Adrenal gland (tissue), 12 donors: ENCODE data around the gene CCDC6. TPM values are rescaled to one million over a fixed set of nuclear protein-coding genes. Genes with fewer than 3 reads are reported as not detected.

ENCODE experiments used
- DNase-seq, 7 donors: peaks; one replicate each; pipeline ENCODE4 v3.0.0-alpha.2; 2019 to 2020
- H3K27ac ChIP-seq, 5 donors: fragments of 200-600 bp; sonication (generic) in 4 of 5; 1 replicate in 3 of 5; 2 replicates in 2 of 5; pipeline versions ENCODE4 v1.5.1 to v1.8.0; 2016 to 2020; ENCODE audit warnings: mild to moderate bottlenecking in 1 of 5
- H3K27me3 ChIP-seq: fragments of 200-600 bp; 2 replicates; pipeline ENCODE4 v1.8.0; 2021
- H3K36me3 ChIP-seq, 2 donors: fragments of 200-600 bp; replicated peaks in 1 of 2; 1 replicate in 1 of 2; 2 replicates in 1 of 2; pipeline versions ENCODE4 v1.5.1 to v1.8.0; 2018 to 2022
- H3K4me1 ChIP-seq, 2 donors: fragments of 200-600 bp; replicated peaks in 1 of 2; 1 replicate in 1 of 2; 2 replicates in 1 of 2; pipeline versions ENCODE4 v1.5.1 to v1.8.0; 2018 to 2021
- H3K4me3 ChIP-seq, 4 donors: fragments of 200-600 bp; sonication (generic) in 3 of 4; one replicate each; pipeline ENCODE4 v1.5.1; 2016 to 2018
- H3K9me3 ChIP-seq, 3 donors: fragments of 200-600 bp; sonication (generic) in 1 of 3; replicated peaks in 1 of 3; 1 replicate in 2 of 3; 2 replicates in 1 of 3; pipeline versions ENCODE4 v1.5.1 to v1.8.0; 2016 to 2021
- CTCF ChIP-seq, 6 experiments: fragments of 450-650 bp in 4 of 6; fragments of 200-600 bp in 2 of 6; sonication (generic) in 1 of 6; IDR thresholded peaks; 1 replicate in 5 of 6; 2 replicates in 1 of 6; pipeline versions ENCODE4 v1.5.1 to v1.8.0; 2016 to 2021; ENCODE audit warnings: antibody characterized with exemption in 6 of 6, mild to moderate bottlenecking in 2 of 6, moderate library complexity in 1 of 6
- POLR2A ChIP-seq, 2 donors: fragments of 450-650 bp; IDR thresholded peaks; one replicate each; pipeline ENCODE4 v1.6.1; 2017; ENCODE audit warnings: antibody characterized with exemption in 2 of 2, mild to moderate bottlenecking in 2 of 2, moderate library complexity in 1 of 2
- WGBS, 4 donors: extraction: QIAGEN DNeasy Blood & Tissue Kit in 2 of 4; methylation state at CpG; one replicate each; pipeline versions ENCODE4 v1.1.5 to v1.1.7; 2013 to 2017; 5-methylcytosine and 5-hydroxymethylcytosine counted together
- intact Hi-C, 2 donors: fragments of 100-400 bp; cut with DNase I; formaldehyde crosslinking; loops; one replicate each; pipeline versions ENCODE4 v1.14.1 to v1.15.0; 2022 to 2023
- polyA plus RNA-seq, 3 donors: library from polyadenylated mRNA; stranded (reverse); fragments of 200-250 nt in 2 of 3; fragments of 350-450 nt in 1 of 3; fragmentation: Illumina TruSeq in 1 of 3; extraction: RNeasy Lipid Tissue Mini Kit (QIAGEN cat#74804) in 1 of 3; gene quantifications; one replicate each; pipeline ENCODE4 v1.2.3, GENCODE V29; 2013 to 2014
- total RNA-seq, 9 donors: library from RNA; depleted of rRNA in 4 of 9; stranded (reverse); fragments of >200 nt in 4 of 9; fragments of 120-200 nt in 1 of 9; fragmentation: NEBNext Ultra II Directional in 1 of 9; extraction: Animal tissue kit (Norgen Biotek cat#: 25700) in 1 of 9; gene quantifications; one replicate each; pipeline versions ENCODE4 v1.1.0 to v1.2.4, GENCODE V29; 2013 to 2023
- donor health status: healthy with polysubstance abuse.
- donor health status: Bipolar disorder and iron deficiency.
- donor health status: DM: yes; HTN: yes; CAD: no.
- donor health status: DM: no; HTN: no; CAD: no.
- donor health status: DM: no; HTN: no; CAD: no.
- donor health status: DM: yes; HTN: yes; CAD: no.

The CCDC6 gene
- total and polyA plus RNA-seq, 12 donors, result 7.1 to 53.3 (median 32.9) TPM

- H3K9me3 ChIP-seq, result no peaks in the 10 kb centered on the region
- intact Hi-C loops, result no loop called here
- no peak overlapping the region for H3K4me3 ChIP-seq
- no peaks in the 10 kb centered on the region for H3K27me3 ChIP-seq
- H3K4me1 ChIP-seq, result peaks cover 5 to 29% of the 10 kb centered on the region in 2 donors
- H3K27ac ChIP-seq, result no peak overlapping the region
- 77 to 91% (median 81%) methylated on average over 6 of the region's 6 CpGs for WGBS, 4 donors
- no peak for DNase-seq
- TF ChIP-seq CTCF (IDR thresholded peaks at IDR 0.05) (no peak), POLR2A (IDR thresholded peaks at IDR 0.05) (no peak)
- H3K36me3 ChIP-seq, result no peaks in the 10 kb centered on the region
Observed at GRCh38 chr10:59880019-59880717, 26.2 kb downstream of the CCDC6 start.

DNA sequence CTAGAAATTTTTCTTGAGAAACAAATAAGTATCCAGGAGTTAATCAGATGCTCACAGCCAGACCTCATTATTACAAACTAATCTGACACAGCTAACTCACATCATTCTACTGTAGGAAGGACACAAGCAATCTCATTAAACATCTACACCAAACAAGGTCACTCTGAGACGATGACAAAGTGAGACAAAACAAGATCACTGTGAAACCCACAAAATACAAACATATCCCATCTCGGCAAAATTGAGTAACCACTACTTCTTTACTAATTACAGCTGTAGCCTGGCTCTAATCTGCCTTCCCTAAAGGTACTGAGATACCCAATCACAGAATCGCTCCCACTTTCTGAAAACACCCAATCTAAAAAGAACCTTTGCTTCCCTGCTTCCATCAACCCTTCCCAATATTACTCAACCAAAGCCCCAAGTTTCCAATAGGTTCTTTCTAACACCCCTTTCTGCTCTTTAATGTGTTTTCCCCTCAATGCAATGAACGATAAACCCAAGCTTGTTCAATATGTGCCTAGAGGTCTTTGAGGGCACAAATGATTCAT lies 26.9 kb downstream of the CCDC6 start:
- no peaks in the 10 kb centered on the region for H3K27me3 ChIP-seq
- intact Hi-C loops, result no loop called here
- H3K4me1 ChIP-seq, result peaks cover 5 to 29% of the 10 kb centered on the region in 2 donors
- no peaks in the 10 kb centered on the region for H3K36me3 ChIP-seq
- H3K4me3 ChIP-seq, result no peak overlapping the region
- no peaks in the 10 kb centered on the region for H3K9me3 ChIP-seq
- 60 to 69% (median 62%) methylated on average over 4 of the region's 4 CpGs for WGBS, 4 donors
- no peak for TF ChIP-seq CTCF (IDR thresholded peaks at IDR 0.05)
- TF ChIP-seq POLR2A (IDR thresholded peaks at IDR 0.05), result no peak
- no peak for DNase-seq
- H3K27ac ChIP-seq, result no peak overlapping the region

- H3K27ac ChIP-seq, result no peak overlapping the region
- no peaks in the 10 kb centered on the region for H3K36me3 ChIP-seq
- no peak overlapping the region for H3K4me3 ChIP-seq
- no peaks in the 10 kb centered on the region for H3K27me3 ChIP-seq
- 95 to 100% (median 99%) methylated on average over 2 of the region's 2 CpGs for WGBS, 4 donors
- intact Hi-C loops, result no loop called here
- no peak for DNase-seq
- no peaks in the 10 kb centered on the region for H3K9me3 ChIP-seq
- H3K4me1 ChIP-seq, result peaks cover 5 to 26% of the 10 kb centered on the region in 2 donors
- TF ChIP-seq POLR2A (IDR thresholded peaks at IDR 0.05) (no peak), CTCF (IDR thresholded peaks at IDR 0.05) (no peak)
Observed at GRCh38 chr10:59878915-59879314, 27.4 kb downstream of the CCDC6 start.

GRCh38 chr10:59878289-59878688 lies 28.1 kb downstream of the CCDC6 start:
- no peaks in the 10 kb centered on the region for H3K36me3 ChIP-seq
- intact Hi-C loops, result no loop called here
- H3K27me3 ChIP-seq, result no peaks in the 10 kb centered on the region
- TF ChIP-seq POLR2A (IDR thresholded peaks at IDR 0.05) (no peak), CTCF (IDR thresholded peaks at IDR 0.05) (no peak)
- H3K9me3 ChIP-seq, result no peaks in the 10 kb centered on the region
- DNase-seq, result no peak
- WGBS, 4 donors, result 90 to 98% (median 97%) methylated on average over 2 of the region's 2 CpGs
- no peak overlapping the region for H3K4me3 ChIP-seq
- no peak overlapping the region for H3K27ac ChIP-seq
- H3K4me1 ChIP-seq, result peaks cover 5 to 25% of the 10 kb centered on the region in 2 donors
